Measurements from ENCODE around the gene FNDC10. TPM values are rescaled to one million over a fixed set of nuclear protein-coding genes. Genes with fewer than 3 reads are reported as not detected.
A peak's percentile ranks its signal among the peaks of the same experiment; 100 is the strongest.

FNDC10 gene
- total RNA-seq, 1 experiment from 2014 or later = 15.2 TPM

GRCh38 chr1:1550591-1551432, 49.1 kb downstream of the FNDC10 start:
- H2BK20ac ChIP-seq (ENCODE audit: low read depth, low read length, poor library complexity, severe bottlenecking) = no peak overlapping the region
- Mint-ChIP-seq H3K9me3 (no peaks in the 10 kb centered on the region), H3K27me3 (ENCODE audit: low read depth) (no peaks in the 10 kb centered on the region; the same call in 1 of the 2 replicates), H3K4me1 (no peaks in the 10 kb centered on the region), H3K36me3 (ENCODE audit: insufficient read depth in 1 of 3, low read depth in 3 of 3) (peaks cover 0 to 13% (median 13%) of the 10 kb centered on the region in 3 experiments; a peak in 5 of 7 replicates), H3K4me3 (no peak overlapping the region), H3K27ac (peak overlapping the region in 2 of 3 experiments; percentile 49 to 51; a peak in 2 of 7 replicates)
- no peak overlapping the region for H3K9ac ChIP-seq (ENCODE audit: extremely low read depth, insufficient read length, low read length)
- no peak overlapping the region for H2AFZ ChIP-seq (ENCODE audit: low read length)
- H3K27ac ChIP-seq (ENCODE audit: insufficient read length, low read depth, low read length) = no peak overlapping the region
- H3K23me2 ChIP-seq (ENCODE audit: insufficient read length, low read depth, low read length, poor library complexity, severe bottlenecking) = no peaks in the 10 kb centered on the region
- no peak overlapping the region for H2AK5ac ChIP-seq (ENCODE audit: insufficient read length, low read length)
- H2BK120ac ChIP-seq (ENCODE audit: low read depth, low read length, poor library complexity, severe bottlenecking) = no peak overlapping the region
- no peak overlapping the region for H4K91ac ChIP-seq (ENCODE audit: insufficient read length, low read depth, low read length)
- no peak overlapping the region for H3K18ac ChIP-seq (ENCODE audit: insufficient read length, low read depth, low read length)
- H3K9me3 ChIP-seq (ENCODE audit: control insufficient read depth, low read depth, low read length) = no peaks in the 10 kb centered on the region
- no peak overlapping the region for H3K23ac ChIP-seq (ENCODE audit: insufficient read length, low read depth, low read length)
- H4K20me1 ChIP-seq (ENCODE audit: control insufficient read depth, insufficient read depth, insufficient read length) = no peaks in the 10 kb centered on the region
- no peak overlapping the region for H3K14ac ChIP-seq (ENCODE audit: insufficient read depth, low read length)
- no peak overlapping the region for H2BK12ac ChIP-seq (ENCODE audit: insufficient read length, low read depth, low read length)
- H3K4me2 ChIP-seq (ENCODE audit: insufficient read depth, insufficient read length, low read length) = no peak overlapping the region
- peak; percentile 60 for TF ChIP-seq CTCF (conservative IDR thresholded peaks at IDR 0.05)
- no peak overlapping the region for H3K56ac ChIP-seq (ENCODE audit: insufficient read length, low read depth, low read length)
- H4K8ac ChIP-seq (replicated peaks; ENCODE audit: insufficient read length, low read depth, low read length) = no peak overlapping the region
- H3K27me3 ChIP-seq (ENCODE audit: insufficient read depth, low read length) = no peaks in the 10 kb centered on the region
- H3K4me1 ChIP-seq (ENCODE audit: insufficient read depth, low read length) = no peaks in the 10 kb centered on the region
- no peak for DNase-seq
- H2BK5ac ChIP-seq (ENCODE audit: insufficient read length, low read length) = no peak overlapping the region
- H3K79me1 ChIP-seq (ENCODE audit: insufficient read depth, low read depth, low read length, poor library complexity, severe bottlenecking) = no peaks in the 10 kb centered on the region
- no peak overlapping the region for H2BK15ac ChIP-seq (ENCODE audit: low read depth, low read length)
- no CpG with 5 or more reads among the region's 15 CpGs for WGBS (ENCODE audit: extremely low coverage, insufficient read length, low lambda C conversion rate)
- no peak overlapping the region for H3K4ac ChIP-seq (ENCODE audit: low read depth, low read length)
- H3K79me2 ChIP-seq (ENCODE audit: insufficient read depth, low read length) = no peaks in the 10 kb centered on the region
- H4K5ac ChIP-seq (ENCODE audit: insufficient read length, low read depth, low read length) = no peak overlapping the region
- H3T11ph ChIP-seq (ENCODE audit: low read length) = no peak overlapping the region
